ENCODE measurements around the gene NEUROD6.

Gene NEUROD6

DNA sequence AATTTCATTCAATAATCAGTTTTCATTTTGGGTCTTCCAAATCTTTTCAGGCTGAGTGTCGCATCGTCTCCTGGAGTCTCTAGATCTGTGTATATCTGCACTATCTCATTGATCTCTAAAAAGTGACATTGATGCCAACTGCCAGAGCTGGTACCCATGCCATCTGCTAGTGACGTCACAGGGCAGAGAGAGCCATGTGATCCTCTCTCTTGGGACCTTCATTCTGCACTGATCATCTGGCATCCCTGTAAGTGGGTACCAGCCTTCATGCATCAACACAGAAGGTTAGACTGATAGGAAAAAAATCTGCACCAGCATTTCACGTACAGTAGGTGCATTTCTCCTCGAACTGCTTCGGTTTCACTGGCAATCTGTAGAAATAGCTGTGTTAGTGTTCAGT, at the start of gene NEUROD6:
TSS of gene NEUROD6 (minus strand) at position 124 of the 400 bp plus-strand sequence. CDS start 1,458 bp downstream, outside the sequence.
- no peak for DNase-seq (ENCODE audit: low spot score)

GRCh38 chr7:31384466-31384865, 43.9 kb upstream of the NEUROD6 start:
- DNase-seq (ENCODE audit: low spot score): no peak

GRCh38 chr7:31382722-31383121, 42.2 kb upstream of the NEUROD6 start:
- no peak for DNase-seq (ENCODE audit: low spot score)

DNA sequence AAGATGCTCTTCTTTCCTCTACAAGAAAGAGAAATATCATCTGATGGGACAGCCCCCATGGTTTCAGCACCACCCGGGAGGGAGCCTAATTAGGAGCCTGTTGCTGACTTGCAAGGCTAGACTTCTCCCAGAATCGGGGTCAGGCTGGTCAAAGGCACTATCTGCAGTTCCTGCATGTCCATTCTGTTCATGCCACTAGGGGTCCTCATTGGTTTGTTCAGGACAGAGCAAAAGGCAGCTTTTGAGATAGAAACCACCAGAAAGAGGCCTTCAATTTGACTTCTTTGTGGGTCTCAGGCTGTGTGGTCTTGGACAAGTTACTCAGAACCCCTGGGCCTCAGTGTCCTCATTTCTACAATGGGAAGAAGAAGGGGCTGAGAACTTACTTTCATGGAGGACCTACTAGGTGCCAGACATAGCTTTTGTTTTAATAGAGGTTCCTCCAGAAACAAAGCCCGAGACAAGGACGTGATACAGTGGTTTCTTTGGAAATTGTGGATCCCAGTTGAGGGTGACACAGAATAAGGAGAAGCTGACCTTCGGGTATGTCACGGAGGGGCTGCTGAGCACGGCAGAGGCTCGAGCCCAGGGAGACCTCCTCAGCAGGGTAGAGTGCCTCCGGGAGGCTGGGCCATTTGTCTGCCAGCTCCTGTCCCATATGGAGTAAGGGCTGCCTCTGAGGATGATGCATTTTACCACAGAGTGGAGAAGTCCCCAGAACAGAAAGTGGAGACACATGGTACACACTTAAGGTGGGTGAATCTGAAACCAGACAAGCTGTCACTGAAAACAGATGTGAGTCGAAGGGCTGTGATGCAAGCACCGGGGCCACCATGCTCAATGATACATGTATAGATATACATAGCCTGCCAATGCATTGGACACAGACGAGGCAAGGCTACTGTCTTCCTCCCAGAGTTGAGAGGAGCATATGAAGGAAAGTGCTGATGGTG, 33.1 kb upstream of the NEUROD6 start:
- peak; percentile 72 for DNase-seq (ENCODE audit: low spot score)

GRCh38 chr7:31372231-31372959, 31.9 kb upstream of the NEUROD6 start:
- no peak for DNase-seq (ENCODE audit: low spot score)

- DNase-seq (ENCODE audit: low spot score): no peak
Measured at GRCh38 chr7:31371621-31372020, 31.1 kb upstream of the NEUROD6 start.

DNA sequence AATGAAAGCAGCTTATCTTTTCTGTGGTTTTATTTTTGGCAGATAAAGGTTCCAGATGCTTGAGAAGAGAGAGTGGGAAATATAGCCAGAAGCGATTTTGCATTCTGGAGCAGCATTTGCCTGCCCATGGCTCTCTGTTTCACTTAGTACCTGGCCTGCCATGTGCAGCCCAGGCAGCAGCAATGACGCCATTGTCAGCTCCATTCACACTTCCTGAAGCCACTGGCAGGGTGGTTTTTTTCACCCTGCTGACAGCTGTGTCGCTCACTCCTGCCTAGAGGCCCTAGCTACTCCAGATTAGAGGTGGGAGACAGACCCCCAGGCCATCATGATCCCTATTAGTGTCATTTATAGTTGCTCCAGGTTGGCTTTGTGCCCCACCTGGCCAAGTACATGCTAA, 30.1 kb upstream of the NEUROD6 start:
- no peak for DNase-seq (ENCODE audit: low spot score)

DNA sequence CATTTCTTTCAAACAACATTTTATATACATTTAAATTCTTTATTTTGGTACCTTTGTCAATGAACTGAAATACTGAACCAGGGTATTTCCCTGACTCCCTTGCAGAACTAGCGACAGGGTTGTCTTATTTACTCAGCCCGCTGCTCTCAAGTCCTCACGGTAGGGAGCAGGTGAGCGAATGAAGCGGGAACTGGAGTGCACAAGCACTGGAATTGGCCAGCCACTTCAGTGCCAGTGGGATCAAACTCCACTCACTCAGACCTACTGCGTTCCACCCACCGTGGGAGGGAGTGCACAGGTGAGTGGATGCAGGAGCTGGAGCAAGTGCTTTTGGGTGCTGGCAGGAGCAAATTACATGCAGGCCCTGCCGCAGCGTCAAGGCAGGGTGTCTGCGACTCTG, 28.1 kb upstream of the NEUROD6 start:
- peak; percentile 50 for DNase-seq (ENCODE audit: low spot score)

GRCh38 chr7:31363496-31363895, 23.0 kb upstream of the NEUROD6 start:
- no peak for DNase-seq (ENCODE audit: low spot score)

- no peak for DNase-seq (ENCODE audit: low spot score)
Measured at GRCh38 chr7:31363051-31363450, 22.5 kb upstream of the NEUROD6 start.

DNA sequence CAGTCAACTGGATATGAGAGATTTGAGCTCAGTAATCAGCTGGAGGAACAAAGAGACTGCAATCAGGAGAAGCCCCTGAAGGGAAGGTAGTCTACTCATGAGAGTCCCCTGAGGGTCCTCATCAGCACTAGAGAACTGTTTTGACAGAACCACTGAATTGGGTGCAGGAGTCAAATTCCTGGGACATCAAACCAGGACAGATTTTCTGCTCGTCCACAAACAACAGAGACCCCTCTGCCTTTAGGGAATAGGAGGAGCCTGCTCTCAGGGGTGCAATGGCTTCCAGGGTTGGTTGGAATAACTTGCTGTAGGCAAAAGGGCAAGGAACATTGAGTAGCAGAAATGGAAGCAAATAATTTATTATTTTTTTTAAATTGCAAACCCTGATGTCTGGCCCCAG, 21.9 kb upstream of the NEUROD6 start:
- DNase-seq (ENCODE audit: low spot score): no peak

GRCh38 chr7:31358467-31358866, 17.9 kb upstream of the NEUROD6 start:
- no peak for DNase-seq (ENCODE audit: low spot score)

DNA sequence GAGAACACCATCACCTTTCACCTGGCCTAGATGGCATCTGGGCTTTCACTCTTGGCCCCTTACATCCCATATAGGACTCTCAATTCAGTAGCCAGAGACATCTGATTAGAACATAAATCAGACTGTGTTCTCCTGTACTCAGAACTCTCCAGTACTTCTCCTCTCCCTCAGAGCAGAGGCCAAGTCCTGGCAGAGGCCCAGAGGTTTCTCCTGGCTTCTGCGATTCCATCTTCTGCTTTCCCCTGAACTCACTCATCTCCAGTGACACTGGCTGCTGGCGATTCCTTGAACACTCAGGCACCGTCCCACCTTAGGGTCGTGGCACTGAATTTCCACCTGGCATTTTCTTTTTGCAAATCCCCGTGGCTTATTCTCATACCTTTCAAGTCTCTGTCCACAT, 4.9 kb upstream of the NEUROD6 start:
- DNase-seq (ENCODE audit: low spot score): no peak

DNA sequence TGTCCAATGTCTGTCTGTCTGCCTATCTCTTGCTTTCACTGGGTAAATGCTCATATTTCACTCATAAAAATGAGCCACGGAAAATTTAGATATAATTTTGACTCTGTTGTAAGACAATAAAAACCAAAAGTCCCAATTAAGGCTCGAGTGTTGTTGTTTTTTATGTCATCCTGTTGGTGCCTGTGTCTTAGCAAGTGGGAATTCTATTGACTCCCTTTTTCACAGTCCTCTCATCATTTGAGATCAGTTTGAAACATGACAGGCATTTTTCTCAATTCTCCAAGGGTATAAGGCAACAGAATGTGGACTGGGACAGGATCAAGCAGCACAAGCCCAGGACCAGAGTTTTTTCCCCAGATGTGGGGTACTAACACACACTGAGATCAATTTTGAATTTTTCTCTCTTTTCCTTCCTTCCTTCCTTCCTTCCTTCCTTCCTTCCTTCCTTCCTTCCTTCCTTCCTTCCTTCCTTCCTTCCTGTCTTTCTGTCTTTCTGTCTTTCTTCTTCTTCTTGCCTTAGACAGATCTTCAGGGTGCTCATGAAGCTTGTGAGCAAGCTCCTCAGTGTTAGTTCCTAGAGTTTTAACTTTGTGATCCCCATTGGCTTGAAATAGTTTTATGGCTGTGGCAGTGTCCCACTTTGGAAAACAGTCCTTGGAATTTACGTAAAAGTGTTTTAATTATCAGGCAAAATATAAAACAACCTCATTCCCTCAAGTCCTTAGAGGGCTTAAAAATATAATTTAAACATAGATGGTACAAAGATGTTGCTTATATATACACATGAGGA, 3.2 kb upstream of the NEUROD6 start:
- no peak for DNase-seq (ENCODE audit: low spot score)

- no peak for DNase-seq (ENCODE audit: low spot score)
Measured at GRCh38 chr7:31341141-31341540, 615 bp upstream of the NEUROD6 start.

- DNase-seq (ENCODE audit: low spot score): no peak
Measured at GRCh38 chr7:31340051-31340450, 475 bp downstream of the NEUROD6 start.

GRCh38 chr7:31338706-31339105, 1.8 kb downstream of the NEUROD6 start:
- no peak for DNase-seq (ENCODE audit: low spot score)

GRCh38 chr7:31337002-31337565, 3.4 kb downstream of the NEUROD6 start:
- DNase-seq (ENCODE audit: low spot score): no peak

GRCh38 chr7:31336202-31337001, 4.1 kb downstream of the NEUROD6 start:
- DNase-seq (ENCODE audit: low spot score): peak; percentile 64

DNA sequence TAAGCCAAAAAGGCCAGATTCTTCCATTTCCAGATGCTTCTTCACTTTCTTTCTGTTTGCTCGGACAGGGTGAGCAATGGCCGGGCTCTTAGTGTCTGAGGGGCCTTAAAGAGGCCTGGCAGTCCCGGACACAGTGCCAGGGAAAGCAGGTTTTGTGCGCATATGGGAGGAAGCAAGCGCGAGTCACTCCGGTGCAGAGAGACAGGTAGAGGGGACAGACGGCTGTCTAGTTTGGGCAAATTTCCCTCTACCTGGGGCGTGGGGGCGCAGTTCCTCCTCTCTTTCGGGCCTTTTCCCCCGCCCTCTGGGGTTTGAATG, 4.7 kb downstream of the NEUROD6 start:
- DNase-seq (ENCODE audit: low spot score): peak; percentile 49

GRCh38 chr7:31335161-31335856, 5.2 kb downstream of the NEUROD6 start:
- DNase-seq (ENCODE audit: low spot score): no peak
